K562 (cell line): ENCODE results near the gene CSKMT. TPM values are rescaled to one million over a fixed set of nuclear protein-coding genes. Genes with fewer than 3 reads are reported as not detected.

ENCODE experiments used
- CREM ChIP-seq: IDR thresholded peaks from 2 replicates; pipeline ENCODE4 v1.6.1; 2014; ENCODE audit warnings: antibody characterized with exemption, low read depth
- ELF2 ChIP-seq: fragments of 250-450 bp; sonication (Bioruptor Pico); IDR thresholded peaks from 2 replicates; pipeline ENCODE4 v1.5.0; 2021; ENCODE audit warnings: mild to moderate bottlenecking
- HDAC6 ChIP-seq: IDR thresholded peaks from 2 replicates; pipeline ENCODE4 v1.6.1; 2012; ENCODE audit warnings: low read depth, mild to moderate bottlenecking, control low read depth, inconsistent platforms, low read length, moderate library complexity
- NCOR1 ChIP-seq: fragments of 450-650 bp; IDR thresholded peaks from 2 replicates; pipeline ENCODE4 v1.6.1; 2016; ENCODE audit warnings: mild to moderate bottlenecking, moderate library complexity
- NR2C2 ChIP-seq, 2 experiments: fragments of 200-800 bp in 1 of 2; sonication (Bioruptor generic) in 1 of 2; sonication (generic) in 1 of 2; formaldehyde crosslinking in 1 of 2; IDR thresholded peaks; 2 replicates each; pipeline versions ENCODE4 v1.6.1 to v1.8.0; 2016 to 2022; ENCODE audit warnings: mild to moderate bottlenecking in 1 of 2, missing compliant biosample characterization in 1 of 2, missing genetic modification characterization in 1 of 2, missing genetic modification reagents in 1 of 2
- POLR2B ChIP-seq: fragments of 450-650 bp; IDR thresholded peaks from 2 replicates; pipeline ENCODE4 v1.6.1; 2018; ENCODE audit warnings: low read depth; ENCODE audit not compliant: partially characterized antibody
- TAF15 ChIP-seq: fragments of 200-400 bp; formaldehyde crosslinking; IDR thresholded peaks from 2 replicates; pipeline ENCODE4 v1.6.1; 2017; ENCODE audit warnings: mild to moderate bottlenecking, low read depth, low read length, moderate library complexity
- TBP ChIP-seq: optimal IDR thresholded peaks from 2 replicates; pipeline ENCODE3; 2011; ENCODE audit warnings: low read depth, low read length, improper control_type of control experiment
- TCF3 ChIP-seq: sonication (generic); formaldehyde crosslinking; IDR thresholded peaks from 2 replicates; pipeline ENCODE4 v1.4.0; 2020; ENCODE audit warnings: mild to moderate bottlenecking, missing genetic modification reagents
- ZNF57 ChIP-seq: fragments of 450-650 bp; formaldehyde crosslinking; IDR thresholded peaks from 2 replicates; pipeline ENCODE4 v1.4.0; 2020; ENCODE audit warnings: mild to moderate bottlenecking, moderate library complexity
- ZSCAN29 ChIP-seq: fragments of 450-650 bp; IDR thresholded peaks from 2 replicates; pipeline ENCODE4 v1.6.1; 2017
- polyA plus RNA-seq, 8 experiments: library from polyadenylated mRNA; depleted of rRNA in 4 of 8; stranded (reverse) in 5 of 8; unstranded in 3 of 8; fragments of >200 nt; fragmentation: Nextera tagmentation in 2 of 8; fragmentation: Illumina TruSeq in 1 of 8; extraction: Ambion mirVana in 2 of 8; extraction: Trizol in 1 of 8; gene quantifications; 2 replicates each; pipeline versions ENCODE4 v1.2.1 to v1.2.3, GENCODE V29; 2011 to 2014; ENCODE audit warnings: inconsistent platforms in 1 of 8, missing spikeins in 1 of 8
- total RNA-seq, 7 experiments: library from RNA; depleted of rRNA in 6 of 7; stranded (reverse); fragments of >200 nt in 6 of 7; fragmentation: Illumina TruSeq in 2 of 7; extraction: Trizol in 2 of 7; gene quantifications; 2 replicates each; pipeline versions ENCODE4 v1.2.1 to v1.2.3, GENCODE V29; 2011 to 2021; ENCODE audit warnings: low replicate concordance in 1 of 7
- TF ChIP-seq, protein P1 (sequence below): IDR thresholded peaks from 3 replicates; pipeline ENCODE4 v1.6.1; 2011; ENCODE audit warnings: borderline replicate concordance, mild to moderate bottlenecking, moderate library complexity; ENCODE audit not compliant: insufficient read length; ENCODE audit errors: extremely low read depth
- TF ChIP-seq, protein P2 (sequence below): fragments of 450-650 bp; formaldehyde crosslinking; IDR thresholded peaks from 2 replicates; pipeline ENCODE4 v1.4.0; 2022; ENCODE audit warnings: missing genetic modification characterization
- TF ChIP-seq, protein P3 (sequence below): fragments of 450-650 bp; formaldehyde crosslinking; IDR thresholded peaks from 2 replicates; pipeline ENCODE4 v1.4.0; 2020; ENCODE audit warnings: mild to moderate bottlenecking, moderate library complexity
- TF ChIP-seq, protein P4 (sequence below): fragments of 450-650 bp; IDR thresholded peaks from 2 replicates; pipeline ENCODE4 v1.6.1; 2014; ENCODE audit warnings: low read depth, mild to moderate bottlenecking, moderate library complexity, borderline replicate concordance
- TF ChIP-seq, protein P5 (sequence below): sonication (generic); formaldehyde crosslinking; IDR thresholded peaks from 2 replicates; pipeline ENCODE4 v1.8.0; 2023; ENCODE audit warnings: mild to moderate bottlenecking, missing genetic modification reagents

Gene CSKMT
- total and polyA plus RNA-seq, 9 of the 15 experiments (the other 6 are each of a cell fraction or from before 2014, with no cell fraction given) = 10.3 to 108 (median 27.2) TPM

DNA sequence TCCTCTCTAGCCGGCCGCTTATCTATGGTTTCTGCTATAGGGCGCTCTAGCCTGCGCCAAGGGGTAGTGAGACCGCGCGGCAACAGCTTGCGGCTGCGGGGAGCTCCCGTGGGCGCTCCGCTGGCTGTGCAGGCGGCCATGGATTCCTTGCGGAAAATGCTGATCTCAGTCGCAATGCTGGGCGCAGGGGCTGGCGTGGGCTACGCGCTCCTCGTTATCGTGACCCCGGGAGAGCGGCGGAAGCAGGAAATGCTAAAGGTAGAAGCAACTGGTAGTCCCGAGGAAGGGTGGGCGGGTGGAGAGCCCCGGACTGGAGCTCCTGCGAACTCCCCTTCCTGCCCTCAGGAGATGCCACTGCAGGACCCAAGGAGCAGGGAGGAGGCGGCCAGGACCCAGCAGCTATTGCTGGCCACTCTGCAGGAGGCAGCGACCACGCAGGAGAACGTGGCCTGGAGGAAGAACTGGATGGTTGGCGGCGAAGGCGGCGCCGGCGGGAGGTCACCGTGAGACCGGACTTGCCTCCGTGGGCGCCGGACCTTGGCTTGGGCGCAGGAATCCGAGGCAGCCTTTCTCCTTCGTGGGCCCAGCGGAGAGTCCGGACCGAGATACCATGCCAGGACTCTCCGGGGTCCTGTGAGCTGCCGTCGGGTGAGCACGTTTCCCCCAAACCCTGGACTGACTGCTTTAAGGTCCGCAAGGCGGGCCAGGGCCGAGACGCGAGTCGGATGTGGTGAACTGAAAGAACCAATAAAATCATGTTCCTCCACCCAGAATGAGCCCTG lies 6.7 kb downstream of the CSKMT start, which contains the start of the genes LBHD1 and UQCC3 (continued):
- TF ChIP-seq, protein P1, sequence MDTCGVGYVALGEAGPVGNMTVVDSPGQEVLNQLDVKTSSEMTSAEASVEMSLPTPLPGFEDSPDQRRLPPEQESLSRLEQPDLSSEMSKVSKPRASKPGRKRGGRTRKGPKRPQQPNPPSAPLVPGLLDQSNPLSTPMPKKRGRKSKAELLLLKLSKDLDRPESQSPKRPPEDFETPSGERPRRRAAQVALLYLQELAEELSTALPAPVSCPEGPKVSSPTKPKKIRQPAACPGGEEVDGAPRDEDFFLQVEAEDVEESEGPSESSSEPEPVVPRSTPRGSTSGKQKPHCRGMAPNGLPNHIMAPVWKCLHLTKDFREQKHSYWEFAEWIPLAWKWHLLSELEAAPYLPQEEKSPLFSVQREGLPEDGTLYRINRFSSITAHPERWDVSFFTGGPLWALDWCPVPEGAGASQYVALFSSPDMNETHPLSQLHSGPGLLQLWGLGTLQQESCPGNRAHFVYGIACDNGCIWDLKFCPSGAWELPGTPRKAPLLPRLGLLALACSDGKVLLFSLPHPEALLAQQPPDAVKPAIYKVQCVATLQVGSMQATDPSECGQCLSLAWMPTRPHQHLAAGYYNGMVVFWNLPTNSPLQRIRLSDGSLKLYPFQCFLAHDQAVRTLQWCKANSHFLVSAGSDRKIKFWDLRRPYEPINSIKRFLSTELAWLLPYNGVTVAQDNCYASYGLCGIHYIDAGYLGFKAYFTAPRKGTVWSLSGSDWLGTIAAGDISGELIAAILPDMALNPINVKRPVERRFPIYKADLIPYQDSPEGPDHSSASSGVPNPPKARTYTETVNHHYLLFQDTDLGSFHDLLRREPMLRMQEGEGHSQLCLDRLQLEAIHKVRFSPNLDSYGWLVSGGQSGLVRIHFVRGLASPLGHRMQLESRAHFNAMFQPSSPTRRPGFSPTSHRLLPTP = no peak
- TF ChIP-seq TAF15 (peak; percentile 70; the same call in 1 of the 2 replicates), ZNF57 (CRISPR knock-in tag) (0 out of 2 replicates have a peak, but pooled peaks have one; percentile 5), NCOR1 (peak; percentile 13), CREM (peak; percentile 74), TCF3 (CRISPR knock-in tag) (0 out of 2 replicates have a peak, but pooled peaks have one; percentile 5), ELF2 (CRISPR knock-in tag) (peak; percentile 83), HDAC6 (no peak), ZSCAN29 (0 out of 2 replicates have a peak, but pooled peaks have one; percentile 12), NR2C2 (CRISPR knock-in tag; IDR thresholded peaks at IDR 0.05) (no peak; the same call in 1 of the 2 replicates), NR2C2 (tag; IDR thresholded peaks at IDR 0.05) (peak; percentile 93), POLR2B (peak; percentile 51), TBP (no peak)
- TF ChIP-seq, protein P2, sequence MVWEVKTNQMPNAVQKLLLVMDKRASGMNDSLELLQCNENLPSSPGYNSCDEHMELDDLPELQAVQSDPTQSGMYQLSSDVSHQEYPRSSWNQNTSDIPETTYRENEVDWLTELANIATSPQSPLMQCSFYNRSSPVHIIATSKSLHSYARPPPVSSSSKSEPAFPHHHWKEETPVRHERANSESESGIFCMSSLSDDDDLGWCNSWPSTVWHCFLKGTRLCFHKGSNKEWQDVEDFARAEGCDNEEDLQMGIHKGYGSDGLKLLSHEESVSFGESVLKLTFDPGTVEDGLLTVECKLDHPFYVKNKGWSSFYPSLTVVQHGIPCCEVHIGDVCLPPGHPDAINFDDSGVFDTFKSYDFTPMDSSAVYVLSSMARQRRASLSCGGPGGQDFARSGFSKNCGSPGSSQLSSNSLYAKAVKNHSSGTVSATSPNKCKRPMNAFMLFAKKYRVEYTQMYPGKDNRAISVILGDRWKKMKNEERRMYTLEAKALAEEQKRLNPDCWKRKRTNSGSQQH = no peak
- TF ChIP-seq, protein P3, sequence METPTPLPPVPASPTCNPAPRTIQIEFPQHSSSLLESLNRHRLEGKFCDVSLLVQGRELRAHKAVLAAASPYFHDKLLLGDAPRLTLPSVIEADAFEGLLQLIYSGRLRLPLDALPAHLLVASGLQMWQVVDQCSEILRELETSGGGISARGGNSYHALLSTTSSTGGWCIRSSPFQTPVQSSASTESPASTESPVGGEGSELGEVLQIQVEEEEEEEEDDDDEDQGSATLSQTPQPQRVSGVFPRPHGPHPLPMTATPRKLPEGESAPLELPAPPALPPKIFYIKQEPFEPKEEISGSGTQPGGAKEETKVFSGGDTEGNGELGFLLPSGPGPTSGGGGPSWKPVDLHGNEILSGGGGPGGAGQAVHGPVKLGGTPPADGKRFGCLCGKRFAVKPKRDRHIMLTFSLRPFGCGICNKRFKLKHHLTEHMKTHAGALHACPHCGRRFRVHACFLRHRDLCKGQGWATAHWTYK (CRISPR knock-in tag) = peak; percentile 57; the same call in 1 of the 2 replicates
- TF ChIP-seq, protein P4, sequence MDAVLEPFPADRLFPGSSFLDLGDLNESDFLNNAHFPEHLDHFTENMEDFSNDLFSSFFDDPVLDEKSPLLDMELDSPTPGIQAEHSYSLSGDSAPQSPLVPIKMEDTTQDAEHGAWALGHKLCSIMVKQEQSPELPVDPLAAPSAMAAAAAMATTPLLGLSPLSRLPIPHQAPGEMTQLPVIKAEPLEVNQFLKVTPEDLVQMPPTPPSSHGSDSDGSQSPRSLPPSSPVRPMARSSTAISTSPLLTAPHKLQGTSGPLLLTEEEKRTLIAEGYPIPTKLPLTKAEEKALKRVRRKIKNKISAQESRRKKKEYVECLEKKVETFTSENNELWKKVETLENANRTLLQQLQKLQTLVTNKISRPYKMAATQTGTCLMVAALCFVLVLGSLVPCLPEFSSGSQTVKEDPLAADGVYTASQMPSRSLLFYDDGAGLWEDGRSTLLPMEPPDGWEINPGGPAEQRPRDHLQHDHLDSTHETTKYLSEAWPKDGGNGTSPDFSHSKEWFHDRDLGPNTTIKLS = peak; percentile 92
- TF ChIP-seq, protein P5, sequence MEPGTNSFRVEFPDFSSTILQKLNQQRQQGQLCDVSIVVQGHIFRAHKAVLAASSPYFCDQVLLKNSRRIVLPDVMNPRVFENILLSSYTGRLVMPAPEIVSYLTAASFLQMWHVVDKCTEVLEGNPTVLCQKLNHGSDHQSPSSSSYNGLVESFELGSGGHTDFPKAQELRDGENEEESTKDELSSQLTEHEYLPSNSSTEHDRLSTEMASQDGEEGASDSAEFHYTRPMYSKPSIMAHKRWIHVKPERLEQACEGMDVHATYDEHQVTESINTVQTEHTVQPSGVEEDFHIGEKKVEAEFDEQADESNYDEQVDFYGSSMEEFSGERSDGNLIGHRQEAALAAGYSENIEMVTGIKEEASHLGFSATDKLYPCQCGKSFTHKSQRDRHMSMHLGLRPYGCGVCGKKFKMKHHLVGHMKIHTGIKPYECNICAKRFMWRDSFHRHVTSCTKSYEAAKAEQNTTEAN (CRISPR knock-in tag) = no peak
